GM21737 (cell line): ENCODE measurements around the gene GBA2.

Experiments
- ATAC-seq: cut with Tn5 transposase; IDR thresholded peaks from one replicate; pipeline ENCODE4 v1.9.1; 2021; ENCODE audit warnings: mild to moderate bottlenecking, moderate library complexity; ENCODE audit not compliant: unreplicated experiment

The GBA2 gene

GRCh38 chr9:35748858-35749514 lies at the start of gene GBA2, which contains the start of gene RGP1:
TSS of gene GBA2 (minus strand) at chr9:35749228. CDS start at chr9:35748704, 524 bp downstream.
TSS of gene RGP1 (plus strand) at chr9:35749287. CDS start at chr9:35749756, 469 bp downstream.
- ATAC-seq: peak; percentile 74

GRCh38 chr9:35797311-35798109 lies 48.5 kb upstream of the GBA2 start:
- ATAC-seq: no peak

- no peak for ATAC-seq
Observed at GRCh38 chr9:35795695-35796094, 46.7 kb upstream of the GBA2 start.

- no peak for ATAC-seq
Observed at GRCh38 chr9:35793461-35793860, 44.4 kb upstream of the GBA2 start.

GRCh38 chr9:35792826-35793225 lies 43.8 kb upstream of the GBA2 start:
- no peak for ATAC-seq

- no peak for ATAC-seq
Observed at GRCh38 chr9:35792024-35792813, 43.2 kb upstream of the GBA2 start.

GRCh38 chr9:35791297-35791921 lies 42.4 kb upstream of the GBA2 start, which contains the start of gene NPR2:
TSS of gene NPR2 (plus strand) at chr9:35791591. CDS start at chr9:35792409, 818 bp downstream.
- ATAC-seq: no peak

GRCh38 chr9:35790385-35791296 lies 41.6 kb upstream of the GBA2 start:
- ATAC-seq: no peak

- ATAC-seq: no peak
Observed at GRCh38 chr9:35790025-35790384, 41.0 kb upstream of the GBA2 start.

GRCh38 chr9:35789541-35789940 lies 40.5 kb upstream of the GBA2 start:
- no peak for ATAC-seq

- ATAC-seq: no peak
Observed at GRCh38 chr9:35783418-35783817, 34.4 kb upstream of the GBA2 start.

- ATAC-seq: no peak
Observed at GRCh38 chr9:35781066-35781465, 32.0 kb upstream of the GBA2 start.

- ATAC-seq: no peak
Observed at GRCh38 chr9:35778496-35778895, 29.5 kb upstream of the GBA2 start.

GRCh38 chr9:35776018-35776417 lies 27.0 kb upstream of the GBA2 start:
- ATAC-seq: no peak

- ATAC-seq: no peak
Observed at GRCh38 chr9:35774907-35775635, 26.0 kb upstream of the GBA2 start.

GRCh38 chr9:35771943-35772342 lies 22.9 kb upstream of the GBA2 start:
- no peak for ATAC-seq

GRCh38 chr9:35771534-35771933 lies 22.5 kb upstream of the GBA2 start:
- no peak for ATAC-seq

- ATAC-seq: no peak
Observed at GRCh38 chr9:35771075-35771433, 22.0 kb upstream of the GBA2 start.

GRCh38 chr9:35769763-35770162 lies 20.7 kb upstream of the GBA2 start:
- no peak for ATAC-seq
